HepG2 (cell line): ENCODE measurements around the gene ZNF367. TPM values are rescaled to one million over a fixed set of nuclear protein-coding genes. Genes with fewer than 3 reads are reported as not detected.

Experiments
- ARHGAP35 ChIP-seq: sonication (generic); formaldehyde crosslinking; IDR thresholded peaks from 2 replicates; pipeline ENCODE4 v1.9.0; 2022; ENCODE audit warnings: mild to moderate bottlenecking, inconsistent platforms, moderate library complexity, missing genetic modification reagents, borderline replicate concordance
- FOXP1 ChIP-seq, 2 experiments: fragments of 450-650 bp in 1 of 2; IDR thresholded peaks; 2 replicates each; pipeline ENCODE4 v1.6.1; 2017 to 2018; ENCODE audit warnings: antibody characterized with exemption in 1 of 2
- NFKB2 ChIP-seq: sonication (generic); formaldehyde crosslinking; IDR thresholded peaks from 2 replicates; pipeline ENCODE4 v1.4.0; 2020; ENCODE audit warnings: missing genetic modification reagents, borderline replicate concordance
- SP4 ChIP-seq: sonication (generic); formaldehyde crosslinking; IDR thresholded peaks from 2 replicates; pipeline ENCODE4 v1.8.1; 2023; ENCODE audit warnings: mild to moderate bottlenecking, missing genetic modification reagents
- TARDBP ChIP-seq: sonication (generic); formaldehyde crosslinking; IDR thresholded peaks from 2 replicates; pipeline ENCODE4 v1.8.0; 2022; ENCODE audit warnings: mild to moderate bottlenecking, missing genetic modification reagents
- ZC3H13 ChIP-seq: sonication (generic); formaldehyde crosslinking; IDR thresholded peaks from 2 replicates; pipeline ENCODE4 v1.8.1; 2023; ENCODE audit warnings: mild to moderate bottlenecking, missing genetic modification reagents, moderate library complexity
- ZIK1 ChIP-seq: sonication (generic); formaldehyde crosslinking; IDR thresholded peaks from 2 replicates; pipeline ENCODE4 v1.5.0; 2020; ENCODE audit warnings: mild to moderate bottlenecking, low read depth, missing genetic modification reagents, borderline replicate concordance
- ZSCAN21 ChIP-seq: sonication (generic); formaldehyde crosslinking; IDR thresholded peaks from 2 replicates; pipeline ENCODE4 v1.8.0; 2022; ENCODE audit warnings: mild to moderate bottlenecking, missing genetic modification reagents, moderate library complexity, borderline replicate concordance
- polyA plus RNA-seq, 8 experiments: library from polyadenylated mRNA; depleted of rRNA in 3 of 8; stranded (reverse) in 7 of 8; unstranded in 1 of 8; fragments of >200 nt; fragmentation: Illumina TruSeq in 4 of 8; extraction: Trizol in 4 of 8; gene quantifications; 2 replicates each; pipeline versions ENCODE4 v1.2.1 to v1.2.3, GENCODE V29; 2011 to 2016; ENCODE audit warnings: low read depth in 4 of 8, missing spikeins in 1 of 8, mixed read lengths in 1 of 8; ENCODE audit not compliant: insufficient read depth in 1 of 8
- total RNA-seq, 5 experiments: library from RNA; depleted of rRNA; stranded (reverse); fragments of >200 nt; fragmentation: Illumina TruSeq; extraction: Trizol; gene quantifications; 2 replicates each; pipeline ENCODE4 v1.2.3, GENCODE V29; 2016; ENCODE audit warnings: low read depth in 1 of 5
- TF ChIP-seq, protein P1 (sequence below): sonication (generic); formaldehyde crosslinking; IDR thresholded peaks from 2 replicates; pipeline ENCODE4 v1.9.0; 2021; ENCODE audit warnings: mild to moderate bottlenecking, missing genetic modification reagents
- TF ChIP-seq, protein P2 (sequence below): sonication (generic); formaldehyde crosslinking; IDR thresholded peaks from 2 replicates; pipeline ENCODE4 v1.5.0; 2020; ENCODE audit warnings: missing genetic modification reagents, mild to moderate bottlenecking, borderline replicate concordance
- TF ChIP-seq, protein P3 (sequence below), 2 experiments: sonication (generic) in 1 of 2; formaldehyde crosslinking in 1 of 2; IDR thresholded peaks; 2 replicates each; pipeline versions ENCODE4 v1.6.1 to v1.9.0; 2014 to 2022; ENCODE audit warnings: antibody characterized with exemption in 1 of 2, borderline replicate concordance in 1 of 2, inconsistent platforms in 1 of 2, low read depth in 1 of 2, missing genetic modification reagents in 1 of 2

ZNF367 gene
- total and polyA plus RNA-seq, 2 of the 13 experiments (the other 11 are each of a cell fraction or from before 2014, with no cell fraction given), result 2.9 to 7.7 TPM

DNA sequence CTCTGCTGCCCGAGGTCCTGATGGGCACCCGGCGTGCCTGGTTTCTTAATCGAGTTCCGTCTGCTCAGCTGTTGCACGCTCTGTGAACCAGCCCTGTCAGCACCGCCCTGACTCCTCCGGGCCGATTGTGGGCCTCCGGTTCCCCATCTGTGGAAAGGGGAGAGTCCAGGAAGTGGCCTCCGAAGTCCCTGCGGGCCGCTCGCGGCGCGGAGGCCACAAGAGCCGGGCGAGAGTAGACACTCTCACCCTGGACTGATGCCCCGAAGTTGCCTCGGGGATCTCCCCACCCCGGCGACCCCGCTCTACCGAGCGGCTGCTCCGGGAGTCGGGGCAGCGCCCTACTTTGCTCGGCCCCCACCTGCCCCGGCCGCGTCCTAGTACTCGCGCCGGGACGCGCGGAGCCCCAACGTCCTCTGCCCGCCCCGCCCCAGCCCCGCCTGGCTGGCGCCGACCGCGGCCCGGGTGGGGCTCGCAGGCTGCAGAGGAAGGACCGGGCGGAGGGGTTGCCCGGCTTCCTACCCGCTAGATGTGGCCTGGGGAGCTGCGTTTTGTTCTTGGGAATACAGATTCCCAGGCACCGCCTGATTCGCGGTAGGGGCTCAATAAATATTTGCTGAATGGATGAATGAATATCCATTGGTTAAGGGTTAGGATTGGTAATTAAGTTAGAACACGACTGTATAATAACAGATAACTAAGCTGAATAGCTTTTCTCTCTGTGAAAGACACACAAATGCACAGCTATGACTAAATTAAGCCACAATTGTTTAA, 935 bp upstream of the ZNF367 start (continued):
- TF ChIP-seq, protein P1, sequence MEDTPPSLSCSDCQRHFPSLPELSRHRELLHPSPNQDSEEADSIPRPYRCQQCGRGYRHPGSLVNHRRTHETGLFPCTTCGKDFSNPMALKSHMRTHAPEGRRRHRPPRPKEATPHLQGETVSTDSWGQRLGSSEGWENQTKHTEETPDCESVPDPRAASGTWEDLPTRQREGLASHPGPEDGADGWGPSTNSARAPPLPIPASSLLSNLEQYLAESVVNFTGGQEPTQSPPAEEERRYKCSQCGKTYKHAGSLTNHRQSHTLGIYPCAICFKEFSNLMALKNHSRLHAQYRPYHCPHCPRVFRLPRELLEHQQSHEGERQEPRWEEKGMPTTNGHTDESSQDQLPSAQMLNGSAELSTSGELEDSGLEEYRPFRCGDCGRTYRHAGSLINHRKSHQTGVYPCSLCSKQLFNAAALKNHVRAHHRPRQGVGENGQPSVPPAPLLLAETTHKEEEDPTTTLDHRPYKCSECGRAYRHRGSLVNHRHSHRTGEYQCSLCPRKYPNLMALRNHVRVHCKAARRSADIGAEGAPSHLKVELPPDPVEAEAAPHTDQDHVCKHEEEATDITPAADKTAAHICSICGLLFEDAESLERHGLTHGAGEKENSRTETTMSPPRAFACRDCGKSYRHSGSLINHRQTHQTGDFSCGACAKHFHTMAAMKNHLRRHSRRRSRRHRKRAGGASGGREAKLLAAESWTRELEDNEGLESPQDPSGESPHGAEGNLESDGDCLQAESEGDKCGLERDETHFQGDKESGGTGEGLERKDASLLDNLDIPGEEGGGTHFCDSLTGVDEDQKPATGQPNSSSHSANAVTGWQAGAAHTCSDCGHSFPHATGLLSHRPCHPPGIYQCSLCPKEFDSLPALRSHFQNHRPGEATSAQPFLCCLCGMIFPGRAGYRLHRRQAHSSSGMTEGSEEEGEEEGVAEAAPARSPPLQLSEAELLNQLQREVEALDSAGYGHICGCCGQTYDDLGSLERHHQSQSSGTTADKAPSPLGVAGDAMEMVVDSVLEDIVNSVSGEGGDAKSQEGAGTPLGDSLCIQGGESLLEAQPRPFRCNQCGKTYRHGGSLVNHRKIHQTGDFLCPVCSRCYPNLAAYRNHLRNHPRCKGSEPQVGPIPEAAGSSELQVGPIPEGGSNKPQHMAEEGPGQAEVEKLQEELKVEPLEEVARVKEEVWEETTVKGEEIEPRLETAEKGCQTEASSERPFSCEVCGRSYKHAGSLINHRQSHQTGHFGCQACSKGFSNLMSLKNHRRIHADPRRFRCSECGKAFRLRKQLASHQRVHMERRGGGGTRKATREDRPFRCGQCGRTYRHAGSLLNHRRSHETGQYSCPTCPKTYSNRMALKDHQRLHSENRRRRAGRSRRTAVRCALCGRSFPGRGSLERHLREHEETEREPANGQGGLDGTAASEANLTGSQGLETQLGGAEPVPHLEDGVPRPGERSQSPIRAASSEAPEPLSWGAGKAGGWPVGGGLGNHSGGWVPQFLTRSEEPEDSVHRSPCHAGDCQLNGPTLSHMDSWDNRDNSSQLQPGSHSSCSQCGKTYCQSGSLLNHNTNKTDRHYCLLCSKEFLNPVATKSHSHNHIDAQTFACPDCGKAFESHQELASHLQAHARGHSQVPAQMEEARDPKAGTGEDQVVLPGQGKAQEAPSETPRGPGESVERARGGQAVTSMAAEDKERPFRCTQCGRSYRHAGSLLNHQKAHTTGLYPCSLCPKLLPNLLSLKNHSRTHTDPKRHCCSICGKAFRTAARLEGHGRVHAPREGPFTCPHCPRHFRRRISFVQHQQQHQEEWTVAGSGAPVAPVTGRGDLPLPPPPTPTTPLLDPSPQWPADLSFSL, result no peak
- peak; percentile 68; the same call in 1 of the 2 replicates for TF ChIP-seq ZSCAN21
- TF ChIP-seq NFKB2 (CRISPR knock-in tag), result no peak
- no peak; the same call in 1 of the 2 replicates for TF ChIP-seq SP4
- no peak for TF ChIP-seq ARHGAP35 (CRISPR knock-in tag)
- peak; percentile 68; the same call in 1 of the 2 replicates for TF ChIP-seq TARDBP (CRISPR knock-in tag)
- TF ChIP-seq, protein P2, sequence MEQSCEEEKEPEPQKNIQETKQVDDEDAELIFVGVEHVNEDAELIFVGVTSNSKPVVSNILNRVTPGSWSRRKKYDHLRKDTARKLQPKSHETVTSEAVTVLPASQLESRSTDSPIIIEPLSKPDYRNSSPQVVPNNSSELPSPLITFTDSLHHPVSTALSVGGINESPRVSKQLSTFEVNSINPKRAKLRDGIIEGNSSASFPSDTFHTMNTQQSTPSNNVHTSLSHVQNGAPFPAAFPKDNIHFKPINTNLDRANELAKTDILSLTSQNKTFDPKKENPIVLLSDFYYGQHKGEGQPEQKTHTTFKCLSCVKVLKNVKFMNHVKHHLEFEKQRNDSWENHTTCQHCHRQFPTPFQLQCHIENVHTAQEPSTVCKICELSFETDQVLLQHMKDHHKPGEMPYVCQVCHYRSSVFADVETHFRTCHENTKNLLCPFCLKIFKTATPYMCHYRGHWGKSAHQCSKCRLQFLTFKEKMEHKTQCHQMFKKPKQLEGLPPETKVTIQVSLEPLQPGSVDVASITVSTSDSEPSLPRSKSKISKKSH (CRISPR knock-in tag), result 0 out of 2 replicates have a peak, but pooled peaks have one; percentile 54
- no peak for TF ChIP-seq ZIK1 (CRISPR knock-in tag)
- peak; percentile 76 for TF ChIP-seq ZC3H13 (CRISPR knock-in tag)
- TF ChIP-seq FOXP1 (IDR thresholded peaks at IDR 0.05), result no peak
- TF ChIP-seq FOXP1 (CRISPR knock-in tag; IDR thresholded peaks at IDR 0.05), result no peak; the same call in 1 of the 2 replicates
- TF ChIP-seq, protein P3, sequence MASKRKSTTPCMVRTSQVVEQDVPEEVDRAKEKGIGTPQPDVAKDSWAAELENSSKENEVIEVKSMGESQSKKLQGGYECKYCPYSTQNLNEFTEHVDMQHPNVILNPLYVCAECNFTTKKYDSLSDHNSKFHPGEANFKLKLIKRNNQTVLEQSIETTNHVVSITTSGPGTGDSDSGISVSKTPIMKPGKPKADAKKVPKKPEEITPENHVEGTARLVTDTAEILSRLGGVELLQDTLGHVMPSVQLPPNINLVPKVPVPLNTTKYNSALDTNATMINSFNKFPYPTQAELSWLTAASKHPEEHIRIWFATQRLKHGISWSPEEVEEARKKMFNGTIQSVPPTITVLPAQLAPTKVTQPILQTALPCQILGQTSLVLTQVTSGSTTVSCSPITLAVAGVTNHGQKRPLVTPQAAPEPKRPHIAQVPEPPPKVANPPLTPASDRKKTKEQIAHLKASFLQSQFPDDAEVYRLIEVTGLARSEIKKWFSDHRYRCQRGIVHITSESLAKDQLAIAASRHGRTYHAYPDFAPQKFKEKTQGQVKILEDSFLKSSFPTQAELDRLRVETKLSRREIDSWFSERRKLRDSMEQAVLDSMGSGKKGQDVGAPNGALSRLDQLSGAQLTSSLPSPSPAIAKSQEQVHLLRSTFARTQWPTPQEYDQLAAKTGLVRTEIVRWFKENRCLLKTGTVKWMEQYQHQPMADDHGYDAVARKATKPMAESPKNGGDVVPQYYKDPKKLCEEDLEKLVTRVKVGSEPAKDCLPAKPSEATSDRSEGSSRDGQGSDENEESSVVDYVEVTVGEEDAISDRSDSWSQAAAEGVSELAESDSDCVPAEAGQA (IDR thresholded peaks at IDR 0.05; ENCODE audit: low read depth), result no peak
- TF ChIP-seq, protein P3 (CRISPR knock-in tag; IDR thresholded peaks at IDR 0.05; ENCODE audit: borderline replicate concordance), result no peak
